Uterus (tissue), 2 donors: ENCODE data around the gene SCGB1C1.

Experiments used
- CTCF ChIP-seq, 4 experiments: fragments of 200-600 bp in 2 of 4; fragments of 450-650 bp in 2 of 4; sonication (generic) in 2 of 4; IDR thresholded peaks; one replicate each; pipeline ENCODE4 v1.5.1; 2016 to 2019; ENCODE audit warnings: antibody characterized with exemption in 4 of 4, mild to moderate bottlenecking in 2 of 4, moderate library complexity in 1 of 4
- POLR2A ChIP-seq, 2 donors: fragments of 450-650 bp; IDR thresholded peaks; one replicate each; pipeline ENCODE4 v1.6.1; 2016; ENCODE audit warnings: antibody characterized with exemption in 2 of 2, mild to moderate bottlenecking in 1 of 2, moderate library complexity in 1 of 2

DNA sequence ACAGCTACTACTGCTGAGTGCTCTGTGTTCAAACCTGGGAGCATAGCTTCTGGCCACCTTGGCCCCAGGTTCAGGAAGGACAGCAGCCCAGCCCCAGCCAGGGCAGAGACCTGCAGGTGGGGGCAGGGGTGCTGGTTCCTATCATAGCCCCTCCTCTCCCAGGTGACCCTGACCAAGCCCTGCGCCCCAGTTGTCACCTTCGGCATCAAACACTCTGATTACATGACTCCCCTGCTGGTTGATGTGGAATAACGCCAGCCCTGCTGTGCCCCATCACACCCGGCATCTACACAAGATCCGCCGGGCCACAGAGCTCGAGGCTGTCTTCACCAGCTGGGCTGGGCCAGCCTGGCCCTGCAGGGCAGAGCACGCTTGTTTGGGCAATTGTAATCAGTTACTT, 6.9 kb downstream of the SCGB1C1 start:
- TF ChIP-seq CTCF (IDR thresholded peaks at IDR 0.05) (no peak), POLR2A (IDR thresholded peaks at IDR 0.05) (no peak)
